Activated CD8-positive, alpha-beta memory T cell treated with anti-CD3 and anti-CD28 coated beads for 1 hour (primary cell): Measurements from ENCODE around the gene SLC5A11.
"Not testable (repeated sequence)": the region's sequence is repeated elsewhere in the genome, so short reads cannot be mapped to it uniquely, and the experiment has no call there.

Source experiments
- DNase-seq, 2 donors: peaks; one replicate each; pipeline ENCODE4 v3.0.0-alpha.2; 2020; ENCODE audit warnings: low read depth in 1 of 2; ENCODE audit errors: extremely low read depth in 1 of 2

SLC5A11 gene

GRCh38 chr16:24834459-24835335 lies 11.1 kb upstream of the SLC5A11 start:
- no peak for DNase-seq

GRCh38 chr16:24836836-24837235 lies 8.9 kb upstream of the SLC5A11 start:
- DNase-seq, result no peak

GRCh38 chr16:24837969-24838368 lies 7.8 kb upstream of the SLC5A11 start:
- DNase-seq, result no peak

- no peak for DNase-seq
These were observed 7.1 kb upstream of the SLC5A11 start for GRCh38 chr16:24838554-24839266.

- no peak for DNase-seq
These were observed 6.3 kb upstream of the SLC5A11 start for GRCh38 chr16:24839347-24839972.

- no peak for DNase-seq
These were observed 4.5 kb upstream of the SLC5A11 start for GRCh38 chr16:24841291-24841690.

GRCh38 chr16:24844101-24845030 lies 1.4 kb upstream of the SLC5A11 start:
- no peak for DNase-seq

GRCh38 chr16:24845031-24845365 lies 765 bp upstream of the SLC5A11 start:
- not testable (repeated sequence) for DNase-seq

GRCh38 chr16:24846548-24847357 lies 990 bp downstream of the SLC5A11 start:
- no peak for DNase-seq

GRCh38 chr16:24847358-24847664 lies 1.5 kb downstream of the SLC5A11 start:
- DNase-seq, result no peak

GRCh38 chr16:24848065-24848464 lies 2.3 kb downstream of the SLC5A11 start:
- DNase-seq, result no peak

GRCh38 chr16:24849641-24850040 lies 3.9 kb downstream of the SLC5A11 start:
- no peak for DNase-seq

GRCh38 chr16:24850289-24850938 lies 4.7 kb downstream of the SLC5A11 start:
- no peak for DNase-seq

GRCh38 chr16:24851700-24852099 lies 5.9 kb downstream of the SLC5A11 start:
- no peak for DNase-seq

GRCh38 chr16:24852281-24852721 lies 6.5 kb downstream of the SLC5A11 start:
- DNase-seq, result no peak

- DNase-seq, result no peak
These were observed 7.5 kb downstream of the SLC5A11 start for GRCh38 chr16:24853169-24853824.

GRCh38 chr16:24853830-24854229 lies 8.1 kb downstream of the SLC5A11 start:
- no peak for DNase-seq

- DNase-seq, result no peak
These were observed 8.9 kb downstream of the SLC5A11 start for GRCh38 chr16:24854607-24855171.

GRCh38 chr16:24855678-24856077 lies 9.9 kb downstream of the SLC5A11 start:
- DNase-seq, result no peak
